Transverse colon (tissue), 4 donors: ENCODE data around the gene LRIT1. TPM values are rescaled to one million over a fixed set of nuclear protein-coding genes. Genes with fewer than 3 reads are reported as not detected.

ENCODE experiments used
- DNase-seq: peaks from one replicate; pipeline ENCODE4 v3.0.0-alpha.2; 2019
- H3K27ac ChIP-seq, 4 donors: fragments of 200-600 bp; sonication (generic); 2 replicates each; pipeline ENCODE4 v1.5.1; 2016 to 2018; ENCODE audit warnings: inconsistent platforms in 4 of 4
- H3K27me3 ChIP-seq: fragments of 200-600 bp; sonication (generic); 2 replicates; pipeline ENCODE4 v1.5.1; 2017; ENCODE audit warnings: inconsistent platforms
- H3K36me3 ChIP-seq, 4 donors: fragments of 200-600 bp; sonication (generic); 2 replicates each; pipeline ENCODE4 v1.5.1; 2017 to 2019; ENCODE audit warnings: inconsistent platforms in 4 of 4
- H3K4me1 ChIP-seq, 4 donors: fragments of 200-600 bp; sonication (generic); 2 replicates each; pipeline ENCODE4 v1.5.1; 2017 to 2020; ENCODE audit warnings: inconsistent platforms in 4 of 4
- H3K4me3 ChIP-seq, 4 donors: fragments of 200-600 bp; sonication (generic); 1 replicate in 1 of 4; 2 replicates in 3 of 4; pipeline versions ENCODE4 v1.5.1 to v1.6.1; 2017 to 2019; ENCODE audit warnings: inconsistent platforms in 4 of 4
- H3K9me3 ChIP-seq, 2 donors: fragments of 200-600 bp; sonication (generic); 2 replicates each; pipeline ENCODE4 v1.5.1; 2017 to 2019; ENCODE audit warnings: inconsistent platforms in 2 of 2
- CTCF ChIP-seq, 5 experiments: fragments of 200-600 bp in 3 of 5; fragments of 450-650 bp in 2 of 5; sonication (generic) in 3 of 5; IDR thresholded peaks; 1 replicate in 2 of 5; 2 replicates in 3 of 5; pipeline ENCODE4 v1.5.1; 2016 to 2017; ENCODE audit warnings: antibody characterized with exemption in 5 of 5, inconsistent platforms in 3 of 5, mild to moderate bottlenecking in 2 of 5, moderate library complexity in 1 of 5
- EP300 ChIP-seq: sonication (generic); formaldehyde crosslinking; IDR thresholded peaks from one replicate; pipeline ENCODE4 v1.6.1; 2017; ENCODE audit warnings: antibody characterized with exemption, low read depth
- POLR2A ChIP-seq: fragments of 450-650 bp; IDR thresholded peaks from one replicate; pipeline ENCODE4 v1.6.1; 2016; ENCODE audit warnings: antibody characterized with exemption, mild to moderate bottlenecking, moderate library complexity
- POLR2AphosphoS5 ChIP-seq, 3 donors: sonication (generic); formaldehyde crosslinking; IDR thresholded peaks; one replicate each; pipeline ENCODE4 v1.6.1; 2016; ENCODE audit warnings: antibody characterized with exemption in 3 of 3
- WGBS, 2 donors: methylation state at CpG; one replicate each; pipeline ENCODE4 v1.1.5; 2018; ENCODE audit warnings: low coverage in 1 of 2; 5-methylcytosine and 5-hydroxymethylcytosine counted together
- in situ Hi-C, 4 donors: fragments of 200-750 bp; cut with MboI; loops; one replicate each; pipeline versions ENCODE4 v1.15.0 to v1.15.1; 2017; ENCODE audit warnings: low sequenced_read_pairs in 3 of 4, low pct_ligation_motif_present in 1 of 4, low pct_unique_long_range_greater_than_20kb in 1 of 4
- intact Hi-C: fragments of 100-400 bp; cut with DNase I; formaldehyde crosslinking; loops from one replicate; pipeline ENCODE4 v1.15.1; 2023; ENCODE audit warnings: low total_unique reads
- total RNA-seq, 4 donors: library from RNA; depleted of rRNA; stranded (reverse); fragments of >200 nt; gene quantifications; one replicate each; pipeline ENCODE4 v1.1.0, GENCODE V29; 2016

LRIT1 gene
- total RNA-seq, 4 donors from 2014 or later, result not detected

GRCh38 chr10:84257343-84258020 lies 16.1 kb upstream of the LRIT1 start:
- H3K4me1 ChIP-seq, result peaks cover 0 to 4% (median 0%) of the 10 kb centered on the region in 4 donors
- H3K27me3 ChIP-seq, result peaks cover 10% of the 10 kb centered on the region
- no peak overlapping the region for H3K27ac ChIP-seq
- TF ChIP-seq CTCF (IDR thresholded peaks at IDR 0.05), result no peak
- no peak for TF ChIP-seq POLR2AphosphoS5 (IDR thresholded peaks at IDR 0.05)
- no peak for TF ChIP-seq EP300
- TF ChIP-seq POLR2A, result no peak
- no peak for DNase-seq
- WGBS, 2 donors, result 75 to 97% methylated on average over 5 to 15 of the region's 15 CpGs
- in situ Hi-C loops, result no loop called here
- H3K9me3 ChIP-seq, result no peaks in the 10 kb centered on the region
- intact Hi-C loops, result no loop called here
- H3K36me3 ChIP-seq, result no peaks in the 10 kb centered on the region
- H3K4me3 ChIP-seq, result no peak overlapping the region

- intact Hi-C loops, result no loop called here
- in situ Hi-C loops, result no loop called here
- H3K36me3 ChIP-seq, result no peaks in the 10 kb centered on the region
- peak; percentile 56 for DNase-seq
- H3K9me3 ChIP-seq, result no peaks in the 10 kb centered on the region
- WGBS, 2 donors, result 25 to 44% methylated on average over 4 to 35 of the region's 35 CpGs
- H3K27ac ChIP-seq, result no peak overlapping the region
- no peak for TF ChIP-seq EP300
- TF ChIP-seq CTCF (IDR thresholded peaks at IDR 0.05), result peak; percentile 34 to 53 (median 38)
- peaks cover 0 to 4% (median 0%) of the 10 kb centered on the region in 4 donors for H3K4me1 ChIP-seq
- no peak overlapping the region for H3K4me3 ChIP-seq
- H3K27me3 ChIP-seq, result peaks cover 10% of the 10 kb centered on the region
Observed at GRCh38 chr10:84256510-84257342, 15.4 kb upstream of the LRIT1 start.

- Histone ChIP-seq H3K4me1 (peaks cover 0 to 4% (median 0%) of the 10 kb centered on the region in 4 donors), H3K4me3 (no peak overlapping the region), H3K27ac (no peak overlapping the region), H3K36me3 (no peaks in the 10 kb centered on the region), H3K9me3 (no peaks in the 10 kb centered on the region), H3K27me3 (peaks cover 10% of the 10 kb centered on the region)
- DNase-seq, result no peak
- intact Hi-C loops, result no loop called here
- in situ Hi-C loops, result no loop called here
- no peak for TF ChIP-seq CTCF (IDR thresholded peaks at IDR 0.05)
- no peak for TF ChIP-seq POLR2AphosphoS5 (IDR thresholded peaks at IDR 0.05)
- TF ChIP-seq POLR2A, result no peak
- TF ChIP-seq EP300, result no peak
- WGBS, 2 donors, result 70 to 73% methylated on average over 7 to 10 of the region's 10 CpGs
Observed at GRCh38 chr10:84254552-84255478, 13.5 kb upstream of the LRIT1 start.

GRCh38 chr10:84248794-84249193 lies 7.4 kb upstream of the LRIT1 start:
- Histone ChIP-seq H3K4me3 (no peak overlapping the region), H3K27me3 (no peaks in the 10 kb centered on the region), H3K27ac (no peak overlapping the region), H3K36me3 (no peaks in the 10 kb centered on the region), H3K4me1 (no peaks in the 10 kb centered on the region), H3K9me3 (no peaks in the 10 kb centered on the region)
- TF ChIP-seq POLR2A (no peak), EP300 (no peak), POLR2AphosphoS5 (IDR thresholded peaks at IDR 0.05) (no peak), CTCF (IDR thresholded peaks at IDR 0.05) (no peak)
- intact Hi-C loops (no loop called here), in situ Hi-C loops (no loop called here)
- no peak for DNase-seq
- WGBS, 2 donors, result 71 to 78% methylated on average over 2 to 12 of the region's 12 CpGs
